Measurements from ENCODE around the gene RIMS4. TPM values are rescaled to one million over a fixed set of nuclear protein-coding genes. Genes with fewer than 3 reads are reported as not detected.

Gene RIMS4
- total and polyA plus RNA-seq, 9 of the 15 experiments (the other 6 are each of a cell fraction or from before 2014, with no cell fraction given): 0.04 TPM; not detected in 8

DNA sequence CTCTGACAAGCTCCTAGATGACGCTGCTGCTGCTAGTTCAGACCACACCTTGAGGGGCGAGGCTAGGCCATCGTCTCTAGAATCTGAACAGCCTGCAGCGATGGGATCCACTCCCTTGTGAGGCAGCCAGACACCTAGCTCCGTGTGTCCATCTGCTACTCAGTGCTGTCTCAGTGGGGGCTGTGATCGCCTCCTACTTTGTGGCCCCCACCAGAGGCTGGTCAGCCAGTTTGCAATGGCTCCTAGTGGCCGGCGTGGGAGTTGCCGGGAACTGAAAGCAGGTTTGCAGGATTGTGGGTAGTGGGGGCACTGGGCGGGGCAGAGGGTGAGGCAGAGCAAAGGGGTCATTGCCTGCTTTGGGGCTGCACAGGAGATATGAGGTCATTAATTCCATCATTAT is 92.4 kb downstream of the RIMS4 start:
- Histone ChIP-seq H3K9me1 (ENCODE audit: control insufficient read depth, insufficient read depth, low read length) (no peaks in the 10 kb centered on the region), H3K9ac (ENCODE audit: insufficient read depth in 1 of 2, low read depth in 2 of 2, low read length in 2 of 2) (no peak overlapping the region), H3K27me3 (ENCODE audit: control insufficient read depth in 2 of 2, insufficient read depth in 2 of 2, low read length in 2 of 2) (peaks cover 24 to 74% of the 10 kb centered on the region in 2 experiments), H3K4me2 (ENCODE audit: insufficient read depth, low read length) (no peak overlapping the region), H3K27ac (ENCODE audit: extremely low read depth, low read depth, low read length) (no peak overlapping the region), H3K9me3 (replicated peaks; ENCODE audit: control insufficient read depth, insufficient read depth, low read depth, low read length) (no peaks in the 10 kb centered on the region), H3K4me1 (replicated peaks in 1 of 2; ENCODE audit: control insufficient read depth in 2 of 2, insufficient read depth in 2 of 2, low read length in 2 of 2) (peaks cover 0 to 17% of the 10 kb centered on the region in 2 experiments; a peak in 2 of 5 replicates), H2AFZ (ENCODE audit: low read depth, low read length) (no peak overlapping the region), H3K36me3 (ENCODE audit: control insufficient read depth, insufficient read depth, low read length) (no peaks in the 10 kb centered on the region), H3K79me2 (ENCODE audit: control insufficient read depth, insufficient read depth, low read length) (no peaks in the 10 kb centered on the region), H4K20me1 (replicated peaks; ENCODE audit: control insufficient read depth, insufficient read depth, low read length) (peaks cover 8% of the 10 kb centered on the region; the same call in 1 of the 2 replicates), H3K4me3 (no peak overlapping the region)
- 1% methylated on average over 10 of the region's 10 CpGs for WGBS (ENCODE audit: insufficient coverage, low coverage, missing lambda C conversion rate)
- ATAC-seq (peak; percentile 90), DNase-seq (ENCODE audit: extremely low read depth in 1 of 4, low spot score in 3 of 4) (peak; percentile 31 to 79 (median 64)), FAIRE-seq (no peak)
- intact Hi-C loops (cut with micrococcal nuclease): no loop called here
- TF ChIP-seq, protein P1, sequence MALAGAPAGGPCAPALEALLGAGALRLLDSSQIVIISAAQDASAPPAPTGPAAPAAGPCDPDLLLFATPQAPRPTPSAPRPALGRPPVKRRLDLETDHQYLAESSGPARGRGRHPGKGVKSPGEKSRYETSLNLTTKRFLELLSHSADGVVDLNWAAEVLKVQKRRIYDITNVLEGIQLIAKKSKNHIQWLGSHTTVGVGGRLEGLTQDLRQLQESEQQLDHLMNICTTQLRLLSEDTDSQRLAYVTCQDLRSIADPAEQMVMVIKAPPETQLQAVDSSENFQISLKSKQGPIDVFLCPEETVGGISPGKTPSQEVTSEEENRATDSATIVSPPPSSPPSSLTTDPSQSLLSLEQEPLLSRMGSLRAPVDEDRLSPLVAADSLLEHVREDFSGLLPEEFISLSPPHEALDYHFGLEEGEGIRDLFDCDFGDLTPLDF (CRISPR knock-in tag; IDR thresholded peaks at IDR 0.05): no peak
- TF ChIP-seq SNRNP70 (optimal IDR thresholded peaks at IDR 0.05; ENCODE audit: low read depth, low read length) (no peak), ELF1 (tag; IDR thresholded peaks at IDR 0.05) (no peak), NFRKB (IDR thresholded peaks at IDR 0.05; ENCODE audit: low read depth) (no peak), ZNF143 (CRISPR knock-in tag; IDR thresholded peaks at IDR 0.05) (0 out of 2 replicates have a peak, but pooled peaks have one; percentile 31), FOXA1 (IDR thresholded peaks at IDR 0.05; ENCODE audit: borderline replicate concordance) (no peak), ZNF311 (CRISPR knock-in tag; IDR thresholded peaks at IDR 0.05) (no peak), MAZ (CRISPR knock-in tag; conservative IDR thresholded peaks at IDR 0.05 in 1 of 2, IDR thresholded peaks at IDR 0.05 in 1 of 2) (peak in 1 of 2 experiments; percentile 55; a peak in 1 of 4 replicates)
- TF ChIP-seq, protein P2, sequence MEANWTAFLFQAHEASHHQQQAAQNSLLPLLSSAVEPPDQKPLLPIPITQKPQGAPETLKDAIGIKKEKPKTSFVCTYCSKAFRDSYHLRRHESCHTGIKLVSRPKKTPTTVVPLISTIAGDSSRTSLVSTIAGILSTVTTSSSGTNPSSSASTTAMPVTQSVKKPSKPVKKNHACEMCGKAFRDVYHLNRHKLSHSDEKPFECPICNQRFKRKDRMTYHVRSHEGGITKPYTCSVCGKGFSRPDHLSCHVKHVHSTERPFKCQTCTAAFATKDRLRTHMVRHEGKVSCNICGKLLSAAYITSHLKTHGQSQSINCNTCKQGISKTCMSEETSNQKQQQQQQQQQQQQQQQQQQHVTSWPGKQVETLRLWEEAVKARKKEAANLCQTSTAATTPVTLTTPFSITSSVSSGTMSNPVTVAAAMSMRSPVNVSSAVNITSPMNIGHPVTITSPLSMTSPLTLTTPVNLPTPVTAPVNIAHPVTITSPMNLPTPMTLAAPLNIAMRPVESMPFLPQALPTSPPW (CRISPR knock-in tag; IDR thresholded peaks at IDR 0.05): peak; percentile 35
- TF ChIP-seq, protein P3, sequence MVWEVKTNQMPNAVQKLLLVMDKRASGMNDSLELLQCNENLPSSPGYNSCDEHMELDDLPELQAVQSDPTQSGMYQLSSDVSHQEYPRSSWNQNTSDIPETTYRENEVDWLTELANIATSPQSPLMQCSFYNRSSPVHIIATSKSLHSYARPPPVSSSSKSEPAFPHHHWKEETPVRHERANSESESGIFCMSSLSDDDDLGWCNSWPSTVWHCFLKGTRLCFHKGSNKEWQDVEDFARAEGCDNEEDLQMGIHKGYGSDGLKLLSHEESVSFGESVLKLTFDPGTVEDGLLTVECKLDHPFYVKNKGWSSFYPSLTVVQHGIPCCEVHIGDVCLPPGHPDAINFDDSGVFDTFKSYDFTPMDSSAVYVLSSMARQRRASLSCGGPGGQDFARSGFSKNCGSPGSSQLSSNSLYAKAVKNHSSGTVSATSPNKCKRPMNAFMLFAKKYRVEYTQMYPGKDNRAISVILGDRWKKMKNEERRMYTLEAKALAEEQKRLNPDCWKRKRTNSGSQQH (CRISPR knock-in tag; IDR thresholded peaks at IDR 0.05): no peak
- TF ChIP-seq, protein P4, sequence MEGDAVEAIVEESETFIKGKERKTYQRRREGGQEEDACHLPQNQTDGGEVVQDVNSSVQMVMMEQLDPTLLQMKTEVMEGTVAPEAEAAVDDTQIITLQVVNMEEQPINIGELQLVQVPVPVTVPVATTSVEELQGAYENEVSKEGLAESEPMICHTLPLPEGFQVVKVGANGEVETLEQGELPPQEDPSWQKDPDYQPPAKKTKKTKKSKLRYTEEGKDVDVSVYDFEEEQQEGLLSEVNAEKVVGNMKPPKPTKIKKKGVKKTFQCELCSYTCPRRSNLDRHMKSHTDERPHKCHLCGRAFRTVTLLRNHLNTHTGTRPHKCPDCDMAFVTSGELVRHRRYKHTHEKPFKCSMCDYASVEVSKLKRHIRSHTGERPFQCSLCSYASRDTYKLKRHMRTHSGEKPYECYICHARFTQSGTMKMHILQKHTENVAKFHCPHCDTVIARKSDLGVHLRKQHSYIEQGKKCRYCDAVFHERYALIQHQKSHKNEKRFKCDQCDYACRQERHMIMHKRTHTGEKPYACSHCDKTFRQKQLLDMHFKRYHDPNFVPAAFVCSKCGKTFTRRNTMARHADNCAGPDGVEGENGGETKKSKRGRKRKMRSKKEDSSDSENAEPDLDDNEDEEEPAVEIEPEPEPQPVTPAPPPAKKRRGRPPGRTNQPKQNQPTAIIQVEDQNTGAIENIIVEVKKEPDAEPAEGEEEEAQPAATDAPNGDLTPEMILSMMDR (IDR thresholded peaks at IDR 0.05 in 2 of 3, conservative IDR thresholded peaks at IDR 0.05 in 1 of 3; ENCODE audit: insufficient read depth in 2 of 3, low read depth in 1 of 3, low read length in 3 of 3): peak; percentile 42 to 65 (median 55)
- CTCF ChIA-PET (ENCODE audit: low intra/inter-chr PET ratio): no interaction called here
- POLR2A ChIA-PET: interaction anchor here (1.3 kb wide), 1 partner anchor 12 kb away, joined by 7 read pairs; no protein-coding TSS in a partner anchor
- no TSS peak for BruUV-seq (replicated peaks)
- in situ Hi-C loops (cut with MboI): no loop called here
